SK-N-SH (cell line): Measurements from ENCODE around the gene PSMD7. TPM values are rescaled to one million over a fixed set of nuclear protein-coding genes. Genes with fewer than 3 reads are reported as not detected.

Experiments used
- CTCF ChIA-PET: fragments of 300-600, 350-600 bp; formaldehyde crosslinking; extraction: SDS; loops from one replicate; lab custom pipeline; 2021; lab: Yijun Ruan, JAX
- POLR2A ChIA-PET: fragments of 350-600 bp; sonication (Branson Sonifier 250); formaldehyde crosslinking; extraction: SDS; loops from one replicate; lab custom pipeline; 2020; ENCODE audit warnings: antibody characterized with exemption, inconsistent platforms; lab: Yijun Ruan, JAX
- DNase-seq: peaks from one replicate; pipeline ENCODE4 v3.0.0; 2012
- H2AFZ ChIP-seq: fragments of 200-600 bp; sonication (generic); 2 replicates; pipeline ENCODE4 v1.8.1; 2016; ENCODE audit warnings: antibody characterized with exemption, mild to moderate bottlenecking, low read depth
- H3F3A ChIP-seq: fragments of 200-600 bp; sonication (generic); replicated peaks from 2 replicates; pipeline ENCODE3; 2016; ENCODE audit warnings: antibody characterized with exemption, mild to moderate bottlenecking; ENCODE audit not compliant: insufficient read depth
- H3K27ac ChIP-seq, 2 experiments: fragments of 200-500 bp in 1 of 2; fragments of 200-600 bp in 1 of 2; sonication (Bioruptor generic) in 1 of 2; sonication (generic), shearing (Covaris generic) in 1 of 2; 2 replicates each; pipeline versions ENCODE4 v1.5.1 to v1.6.1; 2014 to 2016; ENCODE audit warnings: low read depth in 2 of 2, inconsistent platforms in 1 of 2, low read length in 1 of 2, mild to moderate bottlenecking in 1 of 2, mixed read lengths in 1 of 2
- H3K27me3 ChIP-seq: fragments of 200-600 bp; sonication (generic), shearing (Covaris generic); 2 replicates; pipeline ENCODE4 v1.6.1; 2016; ENCODE audit warnings: mixed run types; ENCODE audit not compliant: insufficient read depth
- H3K36me3 ChIP-seq, 2 experiments: fragments of 200-500 bp in 1 of 2; fragments of 200-600 bp in 1 of 2; sonication (Bioruptor generic) in 1 of 2; sonication (generic) in 1 of 2; replicated peaks in 1 of 2; 2 replicates each; pipeline versions ENCODE3 to v1.5.1; 2014 to 2016; ENCODE audit warnings: low read length in 1 of 2, mild to moderate bottlenecking in 1 of 2; ENCODE audit not compliant: insufficient read depth in 2 of 2, control insufficient read depth in 1 of 2
- H3K4me1 ChIP-seq, 2 experiments: fragments of 200-500 bp in 1 of 2; fragments of 200-600 bp in 1 of 2; sonication (Bioruptor generic) in 1 of 2; sonication (generic), shearing (Covaris generic) in 1 of 2; 2 replicates each; pipeline versions ENCODE4 v1.5.1 to v1.6.1; 2014 to 2016; ENCODE audit warnings: low read depth in 1 of 2, low read length in 1 of 2, mixed run types in 1 of 2; ENCODE audit not compliant: insufficient read depth in 2 of 2, control insufficient read depth in 1 of 2
- H3K4me2 ChIP-seq: fragments of 200-600 bp; sonication (generic), shearing (Covaris generic); 2 replicates; pipeline ENCODE4 v1.6.1; 2017; ENCODE audit warnings: mixed run types
- H3K4me3 ChIP-seq, 2 experiments: fragments of 200-500 bp in 1 of 2; fragments of 200-600 bp in 1 of 2; sonication (Bioruptor generic) in 1 of 2; sonication (generic), shearing (Covaris generic) in 1 of 2; 2 replicates each; pipeline versions ENCODE4 v1.5.1 to v1.8.1; 2014 to 2016; ENCODE audit warnings: low read depth in 2 of 2, inconsistent platforms in 1 of 2, low read length in 1 of 2, mild to moderate bottlenecking in 1 of 2, mixed read lengths in 1 of 2, moderate library complexity in 1 of 2
- H3K79me2 ChIP-seq: fragments of 200-600 bp; sonication (generic); 2 replicates; pipeline ENCODE4 v1.8.1; 2017; ENCODE audit warnings: mild to moderate bottlenecking; ENCODE audit not compliant: insufficient read depth
- H3K9ac ChIP-seq: fragments of 200-600 bp; sonication (generic); 2 replicates; pipeline ENCODE4 v1.6.1; 2017; ENCODE audit warnings: mixed run types
- H3K9me2 ChIP-seq: fragments of 200-600 bp; sonication (generic); 2 replicates; pipeline ENCODE4 v1.6.1; 2017; ENCODE audit warnings: mixed run types
- H3K9me3 ChIP-seq: fragments of 200-600 bp; sonication (generic); 2 replicates; pipeline ENCODE4 v1.6.1; 2017; ENCODE audit warnings: mixed run types, mild to moderate bottlenecking, moderate library complexity
- H4K20me1 ChIP-seq: fragments of 200-600 bp; sonication (generic); 2 replicates; pipeline ENCODE4 v1.6.1; 2017; ENCODE audit warnings: mild to moderate bottlenecking, mixed run types; ENCODE audit not compliant: insufficient read depth
- CHD2 ChIP-seq: fragments of 150-350 bp; IDR thresholded peaks from 2 replicates; pipeline ENCODE4 v1.6.1; 2018; ENCODE audit warnings: low read length; ENCODE audit not compliant: partially characterized antibody
- ELF1 ChIP-seq: IDR thresholded peaks from 2 replicates; pipeline ENCODE4 v1.4.0; 2012
- FOSL2 ChIP-seq: IDR thresholded peaks from 2 replicates; pipeline ENCODE4 v1.4.0; 2012; ENCODE audit warnings: low read depth, mild to moderate bottlenecking, moderate library complexity, borderline replicate concordance
- GABPA ChIP-seq: IDR thresholded peaks from 2 replicates; pipeline ENCODE4 v1.4.0; 2012; ENCODE audit warnings: low read depth, mild to moderate bottlenecking
- GATA2 ChIP-seq: sonication (generic); formaldehyde crosslinking; IDR thresholded peaks from 2 replicates; pipeline ENCODE4 v1.5.0; 2020; ENCODE audit warnings: mild to moderate bottlenecking, missing genetic modification reagents
- NFIC ChIP-seq: IDR thresholded peaks from 2 replicates; pipeline ENCODE4 v1.4.0; 2012; ENCODE audit warnings: borderline replicate concordance
- POLR2AphosphoS5 ChIP-seq: IDR thresholded peaks from 2 replicates; pipeline ENCODE4 v1.6.1; 2012; ENCODE audit warnings: low read depth, low read length
- REST ChIP-seq: IDR thresholded peaks from 2 replicates; pipeline ENCODE4 v1.6.1; 2012; ENCODE audit warnings: mild to moderate bottlenecking, low read depth, low read length, moderate library complexity
- RFX5 ChIP-seq: IDR thresholded peaks from 2 replicates; pipeline ENCODE4 v1.6.1; 2012; ENCODE audit warnings: mild to moderate bottlenecking, improper control_type of control experiment, low read length
- SIN3A ChIP-seq: IDR thresholded peaks from 2 replicates; pipeline ENCODE4 v1.6.1; 2012; ENCODE audit warnings: low read depth, mild to moderate bottlenecking, low read length, moderate library complexity, borderline replicate concordance
- SMC3 ChIP-seq: IDR thresholded peaks from 2 replicates; pipeline ENCODE4 v1.6.1; 2012; ENCODE audit warnings: low read depth, low read length, improper control_type of control experiment
- TCF12 ChIP-seq: IDR thresholded peaks from 2 replicates; pipeline ENCODE4 v1.4.0; 2012
- WGBS: methylation state at CpG from one replicate; pipeline ENCODE4 v1.1.6; 2017; ENCODE audit warnings: low lambda C conversion rate; 5-methylcytosine and 5-hydroxymethylcytosine counted together
- polyA plus RNA-seq, 3 experiments: library from polyadenylated mRNA; depleted of rRNA; stranded (reverse); fragments of >200 nt; gene quantifications; 2 replicates each; pipeline ENCODE4 v1.2.3, GENCODE V29; 2012
- TF ChIP-seq, protein P1 (sequence below): fragments of 150-350 bp; IDR thresholded peaks from 2 replicates; pipeline ENCODE4 v1.6.1; 2016; ENCODE audit warnings: mild to moderate bottlenecking, low read depth, low read length
- TF ChIP-seq, protein P2 (sequence below): IDR thresholded peaks from 2 replicates; pipeline ENCODE4 v1.4.0; 2012; ENCODE audit warnings: low read depth
- TF ChIP-seq, protein P3 (sequence below): fragments of 150-350 bp; IDR thresholded peaks from 2 replicates; pipeline ENCODE4 v1.6.1; 2017; ENCODE audit warnings: antibody characterized with exemption, low read length, low read depth, borderline replicate concordance

The PSMD7 gene
- polyA plus RNA-seq, 1 of the 3 experiments (the other 2 are of a cell fraction) = 142 TPM

DNA sequence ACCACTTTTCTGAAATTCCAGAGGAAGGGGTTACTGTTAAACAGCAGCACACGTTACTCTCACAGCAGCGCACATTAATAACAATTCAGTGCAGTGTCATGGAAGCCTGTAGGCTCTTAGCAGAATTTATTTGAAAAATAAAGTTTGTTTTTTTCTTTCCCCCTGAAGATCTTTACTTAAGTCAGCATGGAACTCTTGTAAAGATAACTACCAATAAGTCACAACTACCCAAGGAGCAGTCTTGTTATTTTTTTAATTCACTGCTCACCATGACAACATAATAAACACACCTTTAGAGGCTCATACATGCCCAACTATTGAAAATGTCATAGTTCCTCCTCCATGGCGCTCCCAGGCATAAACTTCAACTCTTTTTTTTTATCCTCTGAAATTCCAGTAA, 31.8 kb upstream of the PSMD7 start:
- Histone ChIP-seq H3K9me3 (no peaks in the 10 kb centered on the region), H3K4me3 (no peak overlapping the region), H3K4me1 (no peaks in the 10 kb centered on the region), H2AFZ (no peak overlapping the region), H3K9me2 (no peaks in the 10 kb centered on the region), H3F3A (no peaks in the 10 kb centered on the region), H3K4me2 (no peak overlapping the region), H3K9ac (no peak overlapping the region), H3K27ac (no peak overlapping the region), H3K27me3 (no peaks in the 10 kb centered on the region), H4K20me1 (no peaks in the 10 kb centered on the region), H3K79me2 (no peaks in the 10 kb centered on the region), H3K36me3 (no peaks in the 10 kb centered on the region)
- no peak for DNase-seq
- WGBS = 52% methylated on average over 3 of the region's 3 CpGs
- CTCF ChIA-PET = no interaction called here
- POLR2A ChIA-PET = no interaction called here
- TF ChIP-seq POLR2AphosphoS5 (no peak), GABPA (no peak)

- H3K27ac ChIP-seq = no peak overlapping the region
- no peak overlapping the region for H3K4me2 ChIP-seq
- no peaks in the 10 kb centered on the region for H3K9me2 ChIP-seq
- no peaks in the 10 kb centered on the region for H3K27me3 ChIP-seq
- WGBS = 26% methylated on average over 3 of the region's 3 CpGs
- H4K20me1 ChIP-seq = no peaks in the 10 kb centered on the region
- H3K4me3 ChIP-seq = no peak overlapping the region
- no peaks in the 10 kb centered on the region for H3K79me2 ChIP-seq
- no peaks in the 10 kb centered on the region for H3F3A ChIP-seq
- DNase-seq = no peak
- ChIA-PET CTCF (interaction anchor here (1.6 kb wide), 1 partner anchor 204 kb away, joined by 9 read pairs; no protein-coding TSS in a partner anchor), POLR2A (no interaction called here)
- no peaks in the 10 kb centered on the region for H3K9me3 ChIP-seq
- H3K4me1 ChIP-seq = no peaks in the 10 kb centered on the region
- TF ChIP-seq, protein P1, sequence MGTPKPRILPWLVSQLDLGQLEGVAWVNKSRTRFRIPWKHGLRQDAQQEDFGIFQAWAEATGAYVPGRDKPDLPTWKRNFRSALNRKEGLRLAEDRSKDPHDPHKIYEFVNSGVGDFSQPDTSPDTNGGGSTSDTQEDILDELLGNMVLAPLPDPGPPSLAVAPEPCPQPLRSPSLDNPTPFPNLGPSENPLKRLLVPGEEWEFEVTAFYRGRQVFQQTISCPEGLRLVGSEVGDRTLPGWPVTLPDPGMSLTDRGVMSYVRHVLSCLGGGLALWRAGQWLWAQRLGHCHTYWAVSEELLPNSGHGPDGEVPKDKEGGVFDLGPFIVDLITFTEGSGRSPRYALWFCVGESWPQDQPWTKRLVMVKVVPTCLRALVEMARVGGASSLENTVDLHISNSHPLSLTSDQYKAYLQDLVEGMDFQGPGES = no peak
- no peak for TF ChIP-seq SMC3
- TF ChIP-seq POLR2AphosphoS5 = no peak
- no peak for TF ChIP-seq GABPA
- TF ChIP-seq RFX5 = no peak
- no peak for TF ChIP-seq ELF1
- TF ChIP-seq CHD2 = no peak
- no peak for TF ChIP-seq FOSL2
- TF ChIP-seq NFIC = no peak
- H3K36me3 ChIP-seq = no peaks in the 10 kb centered on the region
- no peak overlapping the region for H2AFZ ChIP-seq
- no peak overlapping the region for H3K9ac ChIP-seq
Observed at GRCh38 chr16:74268372-74268782, 28.2 kb upstream of the PSMD7 start.

- no peaks in the 10 kb centered on the region for H3K36me3 ChIP-seq
- no peaks in the 10 kb centered on the region for H4K20me1 ChIP-seq
- no peak overlapping the region for H3K9ac ChIP-seq
- no peak overlapping the region for H3K4me3 ChIP-seq
- no peaks in the 10 kb centered on the region for H3F3A ChIP-seq
- DNase-seq = no peak
- WGBS = 17% methylated on average over 2 of the region's 2 CpGs
- ChIA-PET CTCF (interaction anchor here (0.8 to 6.2 kb wide), 5 partner anchors 16 to 1157 kb away, joined by 3 to 65 read pairs (median 3); no protein-coding TSS in a partner anchor), POLR2A (no interaction called here)
- H3K9me3 ChIP-seq = no peaks in the 10 kb centered on the region
- no peaks in the 10 kb centered on the region for H3K4me1 ChIP-seq
- H3K27me3 ChIP-seq = no peaks in the 10 kb centered on the region
- no peak for TF ChIP-seq RFX5
- TF ChIP-seq SIN3A = no peak
- TF ChIP-seq TCF12 = no peak
- TF ChIP-seq, protein P2, sequence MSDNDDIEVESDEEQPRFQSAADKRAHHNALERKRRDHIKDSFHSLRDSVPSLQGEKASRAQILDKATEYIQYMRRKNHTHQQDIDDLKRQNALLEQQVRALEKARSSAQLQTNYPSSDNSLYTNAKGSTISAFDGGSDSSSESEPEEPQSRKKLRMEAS = no peak
- no peak for TF ChIP-seq ELF1
- TF ChIP-seq, protein P3, sequence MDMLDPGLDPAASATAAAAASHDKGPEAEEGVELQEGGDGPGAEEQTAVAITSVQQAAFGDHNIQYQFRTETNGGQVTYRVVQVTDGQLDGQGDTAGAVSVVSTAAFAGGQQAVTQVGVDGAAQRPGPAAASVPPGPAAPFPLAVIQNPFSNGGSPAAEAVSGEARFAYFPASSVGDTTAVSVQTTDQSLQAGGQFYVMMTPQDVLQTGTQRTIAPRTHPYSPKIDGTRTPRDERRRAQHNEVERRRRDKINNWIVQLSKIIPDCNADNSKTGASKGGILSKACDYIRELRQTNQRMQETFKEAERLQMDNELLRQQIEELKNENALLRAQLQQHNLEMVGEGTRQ = no peak
- TF ChIP-seq REST = no peak
- no peak for TF ChIP-seq GATA2 (CRISPR knock-in tag)
- H3K9me2 ChIP-seq = no peaks in the 10 kb centered on the region
- H3K27ac ChIP-seq = no peak overlapping the region
- no peak overlapping the region for H3K4me2 ChIP-seq
- no peaks in the 10 kb centered on the region for H3K79me2 ChIP-seq
- no peak overlapping the region for H2AFZ ChIP-seq
Observed at GRCh38 chr16:74271872-74272271, 24.7 kb upstream of the PSMD7 start.
